B cell (primary cell): ENCODE measurements around the gene BABAM1.

Experiments used
- EZH2 ChIP-seq: IDR thresholded peaks from 2 replicates; pipeline ENCODE4 v1.6.1; 2012; ENCODE audit warnings: borderline replicate concordance, low read depth, mild to moderate bottlenecking, moderate library complexity, low read length; ENCODE audit not compliant: insufficient read depth, poor library complexity, severe bottlenecking
- TF ChIP-seq, protein P1 (sequence below): fragments of 200-600 bp; IDR thresholded peaks from one replicate; pipeline ENCODE4 v1.8.0; 2022; ENCODE audit warnings: antibody characterized with exemption, mild to moderate bottlenecking

DNA sequence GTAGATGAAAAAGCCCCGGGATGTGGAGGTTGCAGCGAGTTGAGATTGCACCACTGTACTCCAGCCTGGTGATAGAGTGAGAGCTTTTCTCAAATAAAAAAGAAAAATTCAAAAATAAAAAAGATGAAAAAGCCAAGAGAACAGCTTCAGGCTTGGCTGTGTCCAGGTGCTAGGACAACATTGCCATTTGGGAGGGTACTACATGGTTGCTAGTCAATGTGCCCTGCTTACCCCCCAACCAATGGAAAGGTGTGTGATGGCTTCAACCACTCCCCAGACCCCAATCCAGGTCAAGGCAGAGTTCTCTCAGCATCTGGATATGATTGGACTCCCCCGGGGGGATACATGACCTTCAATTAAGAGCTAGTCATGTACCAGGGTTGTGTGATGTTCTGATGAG is 12.2 kb downstream of the BABAM1 start:
- TF ChIP-seq EZH2: no peak
- TF ChIP-seq, protein P1, sequence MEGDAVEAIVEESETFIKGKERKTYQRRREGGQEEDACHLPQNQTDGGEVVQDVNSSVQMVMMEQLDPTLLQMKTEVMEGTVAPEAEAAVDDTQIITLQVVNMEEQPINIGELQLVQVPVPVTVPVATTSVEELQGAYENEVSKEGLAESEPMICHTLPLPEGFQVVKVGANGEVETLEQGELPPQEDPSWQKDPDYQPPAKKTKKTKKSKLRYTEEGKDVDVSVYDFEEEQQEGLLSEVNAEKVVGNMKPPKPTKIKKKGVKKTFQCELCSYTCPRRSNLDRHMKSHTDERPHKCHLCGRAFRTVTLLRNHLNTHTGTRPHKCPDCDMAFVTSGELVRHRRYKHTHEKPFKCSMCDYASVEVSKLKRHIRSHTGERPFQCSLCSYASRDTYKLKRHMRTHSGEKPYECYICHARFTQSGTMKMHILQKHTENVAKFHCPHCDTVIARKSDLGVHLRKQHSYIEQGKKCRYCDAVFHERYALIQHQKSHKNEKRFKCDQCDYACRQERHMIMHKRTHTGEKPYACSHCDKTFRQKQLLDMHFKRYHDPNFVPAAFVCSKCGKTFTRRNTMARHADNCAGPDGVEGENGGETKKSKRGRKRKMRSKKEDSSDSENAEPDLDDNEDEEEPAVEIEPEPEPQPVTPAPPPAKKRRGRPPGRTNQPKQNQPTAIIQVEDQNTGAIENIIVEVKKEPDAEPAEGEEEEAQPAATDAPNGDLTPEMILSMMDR: no peak
